Effector CD8-positive, alpha-beta T cell (primary cell): ENCODE results near the gene ALDH4A1.

ENCODE experiments used
- DNase-seq: peaks from one replicate; lab custom pipeline; 2025; lab: John Stamatoyannopoulos, UW

The ALDH4A1 gene

DNA sequence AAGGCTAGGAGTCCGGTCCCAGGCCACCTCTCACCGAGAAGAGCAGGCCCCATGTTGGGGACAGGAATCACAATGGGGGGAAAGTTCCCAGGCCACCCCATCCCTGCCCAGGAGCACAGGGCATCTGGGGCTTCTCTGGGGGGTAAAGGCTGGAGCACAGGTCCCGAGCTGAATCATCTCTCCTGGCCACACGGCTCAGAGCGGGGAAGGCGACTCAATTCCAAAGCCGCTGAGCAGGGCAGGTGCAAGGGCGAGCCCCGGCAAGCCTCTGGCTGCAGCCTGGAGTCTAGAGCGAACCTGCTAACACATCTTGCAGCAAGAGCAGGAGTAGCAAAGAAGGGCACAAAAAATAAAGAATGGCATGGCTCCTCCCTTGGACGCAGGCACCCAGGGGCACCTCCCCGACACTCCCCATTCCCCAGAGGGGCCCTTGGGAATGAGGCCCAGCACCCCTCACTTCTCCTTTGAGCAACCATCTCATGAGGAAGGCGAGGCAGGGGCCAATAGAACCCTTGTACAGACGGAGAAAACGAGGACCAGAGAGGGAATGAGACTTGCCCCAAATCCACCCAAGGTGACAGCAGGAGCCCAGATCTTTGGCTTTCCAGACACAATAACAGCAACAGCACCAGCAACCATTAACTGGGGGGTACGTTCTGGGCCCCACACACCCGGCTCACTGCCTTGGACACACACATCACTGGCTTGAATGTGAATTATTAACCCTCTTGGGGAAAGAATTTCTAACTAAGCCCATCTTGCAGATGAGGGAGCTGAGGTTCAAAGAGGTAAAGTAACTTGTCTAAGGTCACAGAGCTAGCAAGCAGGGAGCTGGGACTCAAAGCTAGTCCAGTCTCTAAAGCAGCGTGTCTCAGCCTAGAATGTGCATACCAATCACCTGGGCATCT, 20.7 kb upstream of the ALDH4A1 start:
- no peak for DNase-seq

DNA sequence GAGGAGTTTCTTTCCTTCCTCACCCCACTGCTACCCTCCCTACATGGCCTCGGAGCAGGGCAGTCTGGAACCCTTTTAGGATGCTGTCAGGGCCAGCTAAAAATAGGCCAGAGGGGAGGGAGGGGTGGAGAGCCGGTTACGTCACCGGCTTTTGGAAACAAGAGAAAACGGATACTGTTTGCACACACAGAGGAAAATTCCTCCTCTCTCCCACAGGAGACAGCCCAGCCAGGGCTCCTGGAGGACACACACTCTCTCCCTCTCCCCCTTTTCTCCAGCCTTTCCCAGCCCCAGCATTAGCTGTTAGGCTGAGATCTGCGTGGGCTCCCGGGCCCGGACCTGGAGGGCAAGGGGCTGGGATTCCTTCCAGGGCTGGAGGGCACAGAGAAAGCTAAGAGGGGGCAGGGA, 20.0 kb upstream of the ALDH4A1 start:
- no peak for DNase-seq

DNA sequence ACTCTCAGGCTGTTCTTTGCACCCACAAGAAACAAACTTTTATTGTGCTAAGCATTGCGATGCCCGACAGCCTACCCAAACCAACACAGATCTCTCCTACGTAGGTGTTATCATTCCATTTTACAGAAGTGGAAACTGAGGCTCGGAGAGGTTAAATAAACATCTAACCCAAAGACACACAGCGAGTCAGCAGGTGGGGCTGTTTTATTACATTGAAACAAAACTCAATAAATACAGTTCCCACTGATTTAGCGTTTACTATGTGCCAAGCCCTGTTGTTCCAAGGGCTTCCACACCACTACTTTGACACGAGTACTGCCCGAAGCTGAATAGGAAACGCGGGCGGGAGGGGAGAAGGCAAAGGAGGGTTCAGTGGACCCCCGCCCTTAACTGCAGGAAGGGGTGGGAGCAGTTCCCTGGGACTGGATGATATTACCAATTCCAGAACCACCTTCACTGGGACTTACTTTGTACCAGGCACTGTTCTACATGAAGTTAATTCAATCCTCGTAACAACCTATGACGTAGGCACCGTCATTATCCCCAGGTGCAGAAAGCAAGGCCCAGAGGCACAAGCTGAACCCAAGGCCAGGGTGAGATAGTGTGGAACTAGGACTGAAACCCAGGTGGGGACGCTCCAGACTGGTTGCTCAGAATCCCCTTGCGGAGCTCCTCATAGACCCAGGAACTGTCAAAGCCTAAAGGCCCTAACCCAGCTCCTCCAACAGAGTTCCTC, 19.3 kb upstream of the ALDH4A1 start:
- DNase-seq, result no peak

DNA sequence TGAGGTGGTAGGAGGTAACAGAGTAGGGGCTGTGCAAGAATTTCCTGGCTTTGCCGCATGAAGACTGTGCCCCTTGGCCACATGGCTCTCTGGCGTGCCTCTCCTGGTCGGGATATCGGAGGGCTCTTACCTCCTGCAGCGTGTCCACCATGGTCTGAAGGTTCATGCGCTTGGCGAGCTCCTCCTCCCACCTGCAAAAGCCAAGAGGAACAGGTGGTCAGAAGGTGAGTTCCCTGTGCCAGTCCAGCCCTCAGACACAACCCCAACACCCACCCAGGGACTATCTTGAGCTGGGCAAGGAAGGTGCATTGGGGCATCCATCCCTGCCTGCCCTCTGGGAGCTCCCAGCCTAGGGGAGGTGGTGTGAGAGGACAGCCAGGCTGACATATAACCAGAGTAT, 18.6 kb upstream of the ALDH4A1 start:
- no peak for DNase-seq

DNA sequence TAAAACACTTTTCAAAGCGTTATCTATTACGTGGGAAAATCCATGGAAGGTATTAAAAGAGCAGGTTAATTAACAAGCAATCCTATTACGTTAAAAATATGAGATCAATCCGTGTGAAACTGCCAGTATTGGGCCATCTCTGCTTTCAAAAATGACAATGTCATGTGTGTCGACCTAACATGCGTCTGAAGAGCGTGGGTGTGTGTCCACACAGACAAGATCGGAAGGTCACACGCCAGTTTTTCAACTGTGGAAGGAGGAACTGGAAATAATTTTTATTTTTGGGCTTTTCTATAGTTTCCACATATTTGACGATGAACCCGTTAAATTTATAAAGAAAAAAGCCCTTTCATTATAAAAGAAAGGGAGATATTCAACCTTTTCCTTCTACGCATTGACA, 17.6 kb upstream of the ALDH4A1 start:
- DNase-seq, result no peak

DNA sequence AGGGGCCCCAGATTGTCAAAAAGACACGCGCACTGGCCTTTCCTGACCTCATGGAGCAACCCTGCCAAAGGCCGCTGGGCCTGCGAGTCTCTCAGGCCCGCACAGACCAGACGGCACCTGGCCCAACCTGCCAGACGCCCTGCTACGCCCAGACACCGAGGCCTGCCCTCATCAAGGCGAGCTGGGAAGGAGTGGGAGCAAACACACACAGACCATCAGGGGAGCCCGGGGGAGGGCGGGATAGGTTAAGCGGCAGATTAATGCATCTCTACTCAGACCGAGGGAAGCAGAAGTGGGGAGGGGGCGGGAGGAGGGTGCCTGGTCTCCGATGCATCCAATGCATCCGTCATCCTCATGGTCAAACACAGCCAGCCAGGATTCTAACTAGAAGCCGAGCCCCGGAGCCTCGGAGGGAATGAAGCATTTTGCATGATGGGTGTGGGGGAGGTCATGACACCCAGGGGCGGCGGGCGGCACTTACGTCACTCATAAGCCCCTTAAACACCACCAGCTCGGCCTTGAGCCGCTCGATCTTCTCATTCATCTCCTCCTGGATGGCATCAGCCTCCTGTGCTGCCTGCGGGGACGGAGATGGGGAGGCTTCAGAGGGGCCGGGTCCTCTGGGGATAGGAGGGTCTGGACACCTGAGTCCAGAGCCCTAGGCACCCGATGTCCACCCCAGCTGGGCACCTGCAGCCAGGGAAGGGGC, 17.0 kb upstream of the ALDH4A1 start:
- DNase-seq, result no peak

DNA sequence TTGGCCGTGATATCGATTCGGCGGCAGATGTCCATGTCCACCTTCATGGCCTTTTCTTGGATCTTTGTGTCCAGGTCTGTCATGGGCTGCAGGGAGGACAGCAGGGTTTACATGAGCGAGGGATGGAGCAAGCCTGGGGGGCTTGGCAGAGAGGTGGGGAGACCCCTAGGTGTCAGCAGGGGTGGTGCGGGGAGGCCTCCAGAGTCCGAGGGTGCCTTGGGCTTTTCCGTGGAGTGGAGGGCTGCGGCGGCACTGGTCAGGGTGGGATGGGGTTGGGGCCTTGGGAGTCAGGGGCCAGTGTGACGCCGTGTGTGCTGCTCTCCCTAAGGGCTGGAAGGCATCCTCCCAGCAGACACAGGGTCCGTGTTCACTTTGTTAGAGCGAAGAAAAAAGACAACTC, 16.1 kb upstream of the ALDH4A1 start:
- DNase-seq, result no peak

DNA sequence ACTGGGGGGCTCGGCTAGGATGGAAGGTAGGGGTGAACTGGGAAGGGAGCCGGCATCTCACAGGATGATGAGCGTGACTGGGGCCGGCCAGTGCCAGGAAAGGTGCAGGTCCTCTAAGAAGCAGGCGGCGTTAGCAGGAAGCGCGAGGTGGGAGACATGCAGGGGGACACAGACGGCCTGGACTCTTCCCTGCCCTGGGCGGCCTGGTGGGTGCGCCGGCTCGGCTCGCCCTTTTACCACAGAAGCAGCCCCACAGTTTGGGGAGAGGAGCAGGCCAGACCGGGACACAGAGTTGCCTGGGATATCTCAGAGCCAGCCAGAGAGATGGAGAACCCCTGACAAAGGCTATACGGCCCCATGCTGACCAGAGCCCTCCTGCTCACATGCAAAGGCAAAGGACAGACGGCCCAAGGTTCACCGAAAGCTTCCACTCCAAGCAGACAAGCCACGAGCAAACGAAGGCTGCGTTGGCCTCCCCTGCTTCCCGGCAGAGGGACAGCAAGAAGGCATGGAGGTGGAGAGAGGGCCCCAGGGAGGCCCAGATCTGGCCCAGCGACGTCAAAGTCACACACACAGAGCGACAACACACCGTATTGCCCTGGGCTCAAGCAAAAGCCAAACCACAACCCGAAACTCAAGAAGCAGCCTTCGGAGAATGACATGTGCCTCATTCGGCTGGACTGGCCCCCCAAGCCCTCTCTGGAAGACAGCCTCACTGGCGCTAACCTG, 14.9 kb upstream of the ALDH4A1 start:
- no peak for DNase-seq

DNA sequence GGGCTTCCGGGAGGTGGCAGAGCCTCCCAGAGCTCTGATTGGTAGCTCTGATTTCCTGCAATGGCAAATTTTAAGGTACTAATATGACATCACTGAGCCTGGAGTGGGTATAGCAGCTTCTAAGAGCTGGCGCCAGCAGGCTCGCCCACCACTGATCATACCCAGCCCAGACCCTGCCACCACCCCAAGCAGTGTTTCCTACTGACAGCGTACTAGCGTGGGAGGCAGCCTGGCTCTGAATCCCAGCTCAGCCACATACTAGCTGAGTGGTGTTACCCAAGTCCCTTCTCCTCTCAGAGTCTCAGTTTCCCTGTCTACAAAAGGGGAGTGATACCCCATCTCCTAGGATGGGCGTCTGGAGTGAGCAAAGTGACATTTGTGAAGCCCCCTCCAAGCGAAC, 13.0 kb upstream of the ALDH4A1 start:
- DNase-seq, result no peak

DNA sequence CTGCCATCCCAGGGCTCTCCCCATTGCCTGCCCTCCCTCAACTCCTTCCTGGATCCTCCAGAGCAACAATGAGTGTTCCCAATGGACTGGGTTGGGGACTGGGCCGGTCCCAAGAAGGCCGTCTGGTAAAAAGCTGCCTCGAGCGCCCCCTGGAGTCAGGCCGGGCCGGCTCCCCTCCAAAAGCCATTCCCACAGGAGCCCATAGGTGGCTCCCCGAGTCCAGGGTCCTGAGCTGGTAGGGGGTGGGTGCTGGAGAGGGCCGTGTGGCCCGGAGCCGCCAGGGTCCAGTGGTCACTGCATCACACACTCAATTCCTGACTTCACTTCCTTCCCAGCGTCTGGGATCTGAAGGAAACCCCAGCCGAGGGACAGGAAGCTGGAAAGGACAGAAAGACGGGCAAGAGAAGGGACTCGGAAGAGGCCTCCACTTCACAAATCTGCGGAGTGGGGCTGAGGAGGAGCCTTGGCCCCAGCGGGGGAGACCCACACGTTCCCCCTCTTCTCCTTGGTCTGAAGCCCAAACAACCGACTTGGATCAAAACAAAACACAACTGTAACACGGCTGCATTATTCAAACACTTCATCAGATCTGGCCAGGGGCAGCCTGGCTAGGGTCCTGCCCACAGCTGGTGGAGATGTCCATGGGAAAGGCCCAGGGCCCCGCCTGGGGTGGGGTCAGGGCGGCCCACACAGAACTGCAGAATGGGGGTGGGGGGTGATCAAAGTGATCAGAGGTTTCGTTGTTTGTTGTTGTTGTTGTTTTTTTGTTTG, 10.9 kb upstream of the ALDH4A1 start:
- DNase-seq, result peak; percentile 58

DNA sequence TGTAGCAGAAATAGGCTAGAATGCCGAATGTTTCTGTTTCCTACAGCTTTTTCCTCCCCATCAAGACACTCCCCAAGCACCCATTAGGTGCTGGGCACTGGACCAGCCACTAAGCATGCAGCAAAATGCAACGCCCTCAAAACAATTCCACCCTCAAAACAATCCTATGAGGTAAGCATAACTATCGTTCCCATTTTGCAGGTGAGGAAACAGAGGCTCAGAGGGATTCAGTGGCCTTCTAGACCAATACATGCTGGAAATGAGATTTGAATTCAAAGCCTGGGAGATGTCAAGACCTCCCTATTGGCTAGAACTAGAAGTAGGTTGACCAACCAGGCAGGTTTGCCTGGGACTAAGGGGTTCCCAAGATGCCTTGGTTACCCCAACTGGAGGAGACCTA, 10.2 kb upstream of the ALDH4A1 start:
- no peak for DNase-seq

DNA sequence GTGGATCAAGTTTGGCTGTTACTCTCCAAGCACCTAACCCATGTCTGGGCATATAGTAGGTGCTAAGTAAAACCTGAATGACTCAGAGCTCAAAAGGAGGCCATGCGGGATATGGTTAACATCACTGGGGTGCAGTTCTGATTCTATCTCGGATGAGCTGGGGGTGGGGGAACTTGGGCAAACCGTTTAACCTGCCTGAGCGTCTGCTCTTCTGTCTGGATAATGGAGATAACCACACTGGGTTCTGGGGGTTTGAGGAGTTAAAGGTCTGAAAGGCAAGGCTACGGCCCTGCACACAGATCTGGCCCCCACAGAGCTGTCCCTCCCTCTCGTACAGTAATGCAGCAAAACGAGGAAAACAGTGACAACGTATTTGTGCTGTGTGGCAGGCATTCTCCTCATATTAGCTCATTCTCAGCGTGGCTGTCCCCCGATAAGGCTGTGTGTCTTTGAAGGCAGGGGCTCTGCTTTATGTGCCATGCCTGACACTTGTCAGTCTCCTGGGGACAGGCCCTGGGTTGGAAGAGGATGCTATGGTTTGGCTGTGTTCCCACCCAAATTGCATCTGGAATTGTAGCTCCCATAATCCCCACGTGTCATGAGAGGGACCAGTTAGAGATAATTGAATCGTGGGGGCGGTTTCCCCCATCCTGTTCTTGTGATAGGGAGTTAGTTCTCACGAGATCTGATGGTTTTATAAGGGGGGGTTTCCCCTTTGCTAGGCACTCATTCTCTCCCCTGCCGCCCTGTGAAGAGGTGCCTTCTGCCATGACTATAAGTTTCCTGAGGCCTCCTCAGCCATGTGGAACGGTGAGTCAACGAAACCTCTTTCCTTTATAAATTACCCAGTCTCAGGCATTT, 6.8 kb upstream of the ALDH4A1 start:
- no peak for DNase-seq

DNA sequence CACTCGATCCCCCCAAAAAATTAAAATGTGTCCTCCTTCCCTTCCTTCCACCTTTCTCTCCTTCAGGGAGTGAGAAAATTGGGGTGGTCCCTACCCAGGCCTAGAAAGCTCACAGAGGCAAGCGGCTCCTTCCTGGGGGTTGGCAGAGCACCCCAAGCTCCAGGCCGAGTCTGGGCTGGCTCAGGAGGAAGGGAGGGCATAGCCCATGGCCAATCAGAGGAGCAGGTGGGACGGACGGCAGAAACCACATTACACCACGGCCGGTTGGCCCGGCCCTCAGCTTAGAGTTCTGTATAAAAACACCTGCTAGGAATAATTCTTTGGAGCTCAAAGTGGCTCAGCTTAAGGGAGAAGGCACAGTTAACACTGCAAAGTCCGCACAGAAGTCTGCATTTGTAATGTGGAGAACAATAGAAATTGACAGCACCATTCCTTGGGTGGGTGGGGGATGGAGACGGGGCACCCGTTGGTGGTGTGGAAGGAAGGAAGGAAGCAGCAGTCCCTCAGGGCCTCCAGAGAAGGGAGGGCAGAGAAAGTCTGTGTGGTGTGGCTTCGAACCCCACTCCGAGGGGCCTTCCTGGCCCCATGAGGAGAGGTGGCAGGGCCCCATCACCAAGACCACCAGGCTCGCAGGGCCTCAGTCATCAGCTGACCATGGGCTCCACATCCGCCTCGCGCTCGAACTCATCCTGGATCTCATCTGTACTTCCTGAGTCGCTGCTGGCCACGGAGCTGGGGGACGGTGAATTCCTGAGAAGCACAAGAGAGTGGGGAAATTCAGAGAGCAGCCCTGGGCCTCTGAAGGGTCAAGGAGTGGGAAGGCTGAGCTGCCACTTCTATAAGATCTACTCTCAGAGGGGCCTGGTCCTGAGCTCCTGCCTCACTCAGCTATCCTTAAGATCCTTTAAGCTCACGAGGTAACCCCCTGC, 5.8 kb upstream of the ALDH4A1 start:
- DNase-seq, result no peak

DNA sequence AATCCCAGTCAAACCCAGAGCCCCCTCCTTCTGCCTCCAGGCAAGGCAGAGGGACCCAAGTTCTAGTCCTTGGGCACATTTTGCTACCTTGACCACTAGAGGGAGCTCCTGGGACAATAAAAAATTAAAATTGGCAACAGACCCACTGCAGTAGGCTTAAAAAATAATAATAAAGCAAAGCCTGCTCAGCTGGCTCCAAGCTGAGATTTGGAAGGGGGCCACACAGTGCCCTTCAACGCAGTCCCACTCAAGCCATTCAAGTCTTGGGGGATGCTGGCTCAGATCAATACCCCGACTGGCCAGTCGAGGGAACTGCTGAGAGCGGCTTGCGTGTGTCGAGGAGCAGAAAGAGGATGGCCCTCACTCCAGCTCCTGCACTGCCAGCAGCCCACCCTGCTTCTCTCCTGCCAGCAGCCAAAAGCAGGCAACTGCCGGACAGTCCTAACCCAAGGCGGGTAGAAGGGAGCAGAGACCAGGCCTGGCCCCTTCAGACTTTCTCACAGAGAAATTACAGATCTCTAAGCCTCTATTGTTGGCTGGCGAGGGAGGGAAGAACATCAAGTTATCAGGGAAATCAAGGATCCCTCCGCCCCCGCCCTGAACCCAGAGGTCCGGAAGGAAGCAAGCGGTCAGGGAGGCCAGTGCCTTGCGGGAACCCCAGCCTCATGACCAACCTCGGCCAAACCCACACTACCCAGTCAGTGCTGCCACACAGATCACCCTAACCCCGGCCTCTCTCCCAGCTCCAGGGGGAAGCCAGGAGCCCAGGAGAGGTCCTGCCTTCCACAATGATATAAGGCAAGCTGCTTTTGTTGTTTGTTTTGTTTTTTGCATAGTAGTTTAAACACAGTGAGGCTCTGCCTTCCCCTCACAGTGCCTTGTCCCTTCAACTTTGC, 4.9 kb upstream of the ALDH4A1 start:
- peak; percentile 47 for DNase-seq

DNA sequence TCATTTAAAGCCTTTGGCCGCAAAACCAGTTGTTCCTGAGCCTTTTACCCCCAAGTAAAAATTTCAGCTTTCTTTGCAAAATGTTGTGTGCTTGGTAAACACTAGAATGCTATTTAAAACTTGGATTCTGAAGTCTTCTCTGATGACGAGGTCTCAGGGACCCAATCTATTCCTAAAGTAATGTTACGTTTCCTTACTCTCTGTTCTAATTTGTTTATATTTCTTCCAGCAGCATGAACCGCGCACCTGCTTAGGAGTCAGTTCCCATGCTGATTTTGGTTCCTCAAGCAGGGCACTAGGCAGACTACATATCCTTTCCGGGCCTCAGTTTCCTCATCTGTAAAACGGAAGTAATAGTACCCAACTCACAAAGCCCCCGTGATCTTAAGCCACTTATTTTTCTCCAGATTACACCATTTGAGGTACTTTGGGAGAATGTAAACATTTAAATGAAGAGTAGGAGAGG, 969 bp upstream of the ALDH4A1 start:
- no peak for DNase-seq

DNA sequence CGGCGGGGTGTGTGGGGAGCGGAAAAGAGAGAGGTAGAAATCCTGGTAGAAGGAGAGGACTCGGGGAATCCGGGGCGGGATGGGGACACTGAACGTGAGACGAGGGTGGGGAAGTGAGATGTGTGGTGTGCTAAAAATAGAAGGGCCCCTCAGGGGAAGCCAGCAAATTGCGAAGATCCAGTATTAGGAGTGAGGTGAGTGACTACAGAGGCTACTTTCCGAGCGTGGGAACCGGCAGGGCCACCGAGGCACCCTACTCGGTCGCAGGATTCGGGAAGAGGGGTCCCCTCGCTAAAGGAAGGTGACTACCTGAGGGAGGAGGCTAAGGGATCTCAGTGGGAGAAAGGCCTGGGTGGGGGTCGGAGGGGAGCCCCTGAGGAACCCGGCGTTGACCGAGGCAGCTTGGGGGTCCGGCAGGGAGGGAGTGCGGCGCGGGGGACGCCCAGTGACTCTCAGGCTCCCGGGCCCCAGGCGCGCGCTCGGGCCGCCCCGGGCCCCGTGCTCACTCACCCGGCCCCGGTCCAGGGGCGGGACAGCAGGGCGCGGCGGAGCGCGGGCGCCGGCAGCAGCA, 318 bp downstream of the ALDH4A1 start:
- DNase-seq, result no peak

DNA sequence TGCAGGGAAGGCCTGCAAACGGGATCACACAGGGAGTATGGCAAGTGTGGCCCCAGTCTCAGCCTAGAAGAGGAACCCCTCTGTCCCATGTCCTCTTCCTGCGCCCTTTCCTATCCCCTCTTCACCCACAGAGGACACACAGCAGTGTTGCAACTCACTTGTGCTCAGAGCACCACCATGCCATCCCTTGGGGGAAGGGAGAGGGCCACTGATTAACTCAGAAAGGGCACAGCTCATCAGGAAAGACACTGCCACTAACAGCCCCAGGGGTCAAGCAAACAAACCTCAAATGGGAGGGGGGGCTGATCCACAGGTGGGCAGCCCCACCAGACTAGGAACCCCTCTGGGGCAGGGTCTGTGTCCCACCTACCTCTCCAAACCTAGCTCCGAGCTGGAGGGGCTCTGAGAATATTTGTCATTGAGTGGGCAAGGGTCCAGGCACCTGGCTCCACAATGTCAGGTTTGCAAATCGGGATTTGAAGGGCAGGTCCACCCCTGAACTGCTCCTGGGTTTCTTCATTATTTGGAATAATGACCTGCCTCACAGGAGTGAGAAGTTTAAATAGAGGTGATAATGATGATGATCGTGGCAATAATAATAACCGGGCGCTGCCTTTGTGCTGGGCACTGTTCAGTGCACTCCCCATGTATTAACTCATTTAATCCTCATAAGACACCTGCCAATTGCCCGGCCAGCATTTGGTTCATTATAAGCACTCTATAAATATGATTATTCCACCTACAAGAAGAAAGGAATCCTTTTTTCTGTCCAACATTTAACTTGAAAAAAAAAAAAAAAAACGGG, 1.0 kb downstream of the ALDH4A1 start:
- DNase-seq, result no peak
